SKM-1 treated with dmso at 0.1 percent for 144 hours (cell line): ENCODE results near the gene IL17RA.

Experiments
- DNase-seq: peaks from one replicate; lab custom pipeline; 2025; ENCODE audit not compliant: unreplicated experiment; lab: John Stamatoyannopoulos, UW

The IL17RA gene

GRCh38 chr22:17106161-17106784, 21.5 kb downstream of the IL17RA start:
- peak; percentile 70 for DNase-seq

- peak; percentile 98 for DNase-seq
These were observed 22.2 kb downstream of the IL17RA start for GRCh38 chr22:17106785-17107546.

GRCh38 chr22:17107547-17107810, 22.7 kb downstream of the IL17RA start:
- DNase-seq: no peak

GRCh38 chr22:17108256-17109112, 23.7 kb downstream of the IL17RA start:
- DNase-seq: no peak

- DNase-seq: no peak
These were observed 24.5 kb downstream of the IL17RA start for GRCh38 chr22:17109113-17109865.

GRCh38 chr22:17109976-17110375, 25.2 kb downstream of the IL17RA start:
- no peak for DNase-seq

- no peak for DNase-seq
These were observed 26.2 kb downstream of the IL17RA start for GRCh38 chr22:17110791-17111550.

- no peak for DNase-seq
These were observed 27.8 kb downstream of the IL17RA start for GRCh38 chr22:17112491-17113042.

GRCh38 chr22:17113600-17113999, 28.8 kb downstream of the IL17RA start:
- no peak for DNase-seq

GRCh38 chr22:17114173-17114897, 29.5 kb downstream of the IL17RA start:
- no peak for DNase-seq

- DNase-seq: no peak
These were observed 30.1 kb downstream of the IL17RA start for GRCh38 chr22:17114898-17115235.

GRCh38 chr22:17115236-17115635, 30.4 kb downstream of the IL17RA start:
- DNase-seq: no peak

- peak; percentile 12 for DNase-seq
These were observed 31.3 kb downstream of the IL17RA start for GRCh38 chr22:17115945-17116565.

- DNase-seq: no peak
These were observed 32.0 kb downstream of the IL17RA start for GRCh38 chr22:17116572-17117330.

GRCh38 chr22:17117400-17117799, 32.6 kb downstream of the IL17RA start:
- no peak for DNase-seq

- DNase-seq: peak; percentile 54
These were observed 33.1 kb downstream of the IL17RA start for GRCh38 chr22:17117890-17118289.

- no peak for DNase-seq
These were observed 33.5 kb downstream of the IL17RA start for GRCh38 chr22:17118342-17118741.

- no peak for DNase-seq
These were observed 34.8 kb downstream of the IL17RA start for GRCh38 chr22:17119481-17120202.
